Left forelimb (tissue), 1 donor: ENCODE data around the gene CEMIP.

Experiments
- DNase-seq: peaks from one replicate; pipeline ENCODE4 v3.0.0-alpha.2; 2018; ENCODE audit warnings: low spot score

CEMIP gene

GRCh38 chr15:80982839-80983238 lies 203.7 kb downstream of the CEMIP start:
- no peak for DNase-seq

GRCh38 chr15:80984856-80985255 lies 205.7 kb downstream of the CEMIP start:
- DNase-seq, result no peak

- DNase-seq, result no peak
These were observed 206.8 kb downstream of the CEMIP start for GRCh38 chr15:80985981-80986380.

- DNase-seq, result no peak
These were observed 207.3 kb downstream of the CEMIP start for GRCh38 chr15:80986487-80986886.

GRCh38 chr15:80988148-80988796 lies 209.1 kb downstream of the CEMIP start:
- DNase-seq, result no peak

- no peak for DNase-seq
These were observed 209.9 kb downstream of the CEMIP start for GRCh38 chr15:80989081-80989517.

- peak; percentile 99 for DNase-seq
These were observed 210.6 kb downstream of the CEMIP start, which contains the start of gene MESD for GRCh38 chr15:80989518-80990478. MESD (minus strand) TSS chr15:80989819; CDS start chr15:80989791, 28 bp downstream.

- no peak for DNase-seq
These were observed 211.8 kb downstream of the CEMIP start for GRCh38 chr15:80990955-80991354.

- no peak for DNase-seq
These were observed 212.3 kb downstream of the CEMIP start for GRCh38 chr15:80991421-80991820.

- DNase-seq, result no peak
These were observed 212.8 kb downstream of the CEMIP start for GRCh38 chr15:80992006-80992405.

- DNase-seq, result no peak
These were observed 213.3 kb downstream of the CEMIP start for GRCh38 chr15:80992441-80992840.

- DNase-seq, result no peak
These were observed 217.1 kb downstream of the CEMIP start for GRCh38 chr15:80996247-80996646.

- no peak for DNase-seq
These were observed 218.5 kb downstream of the CEMIP start for GRCh38 chr15:80997692-80998091.

GRCh38 chr15:80998251-80998650 lies 219.1 kb downstream of the CEMIP start:
- no peak for DNase-seq

- DNase-seq, result no peak
These were observed 220.5 kb downstream of the CEMIP start for GRCh38 chr15:80999623-81000036.

- DNase-seq, result no peak
These were observed 221.0 kb downstream of the CEMIP start for GRCh38 chr15:81000144-81000623.

- peak; percentile 93 for DNase-seq
These were observed 221.5 kb downstream of the CEMIP start, which contains the start of gene TLNRD1 for GRCh38 chr15:81000624-81001151. TLNRD1 (plus strand) TSS chr15:81000923; CDS start chr15:81002272, 1,349 bp downstream.
